Neuron (in vitro differentiated cells): ENCODE results near the gene EPHB3.

Experiments
- H2AFZ ChIP-seq: one replicate; pipeline ENCODE4 v1.6.1; 2013; ENCODE audit warnings: low read depth, mild to moderate bottlenecking, inconsistent platforms, low read length, moderate library complexity
- H3K27me3 ChIP-seq: one replicate; pipeline ENCODE4 v1.6.1; 2013; ENCODE audit warnings: low read length; ENCODE audit not compliant: insufficient read depth
- H3K36me3 ChIP-seq: one replicate; pipeline ENCODE4 v1.6.1; 2013; ENCODE audit warnings: low read length; ENCODE audit not compliant: insufficient read depth
- H3K4me1 ChIP-seq: one replicate; pipeline ENCODE4 v1.6.1; 2013; ENCODE audit warnings: low read length; ENCODE audit not compliant: insufficient read depth
- H3K4me3 ChIP-seq: 2 replicates; pipeline ENCODE4 v1.5.1; 2013; ENCODE audit warnings: mild to moderate bottlenecking, low read length, moderate library complexity
- H3K9me3 ChIP-seq: one replicate; pipeline ENCODE4 v1.6.1; 2013; ENCODE audit warnings: low read length

EPHB3 gene

GRCh38 chr3:184626923-184627322 is 65.3 kb downstream of the EPHB3 start:
- Histone ChIP-seq H3K4me1 (peaks cover 14% of the 10 kb centered on the region), H3K36me3 (no peaks in the 10 kb centered on the region), H3K27me3 (no peaks in the 10 kb centered on the region), H3K4me3 (no peak overlapping the region), H3K9me3 (no peaks in the 10 kb centered on the region), H2AFZ (no peak overlapping the region)

GRCh38 chr3:184629555-184630160 is 68.1 kb downstream of the EPHB3 start:
- Histone ChIP-seq H3K27me3 (no peaks in the 10 kb centered on the region), H3K36me3 (no peaks in the 10 kb centered on the region), H3K4me1 (peaks cover 21% of the 10 kb centered on the region), H3K4me3 (no peak overlapping the region), H2AFZ (peak overlapping the region; percentile 42), H3K9me3 (no peaks in the 10 kb centered on the region)

- peaks cover 33% of the 10 kb centered on the region for H3K4me1 ChIP-seq
These were observed 69.4 kb downstream of the EPHB3 start for GRCh38 chr3:184630861-184631471.

GRCh38 chr3:184631472-184631861 is 69.9 kb downstream of the EPHB3 start:
- Histone ChIP-seq H3K4me3 (no peak overlapping the region), H2AFZ (no peak overlapping the region), H3K27me3 (no peaks in the 10 kb centered on the region), H3K9me3 (no peaks in the 10 kb centered on the region), H3K36me3 (no peaks in the 10 kb centered on the region), H3K4me1 (peaks cover 38% of the 10 kb centered on the region)

More at GRCh38 chr3:184630861-184631471, 69.4 kb downstream of the EPHB3 start:
- Histone ChIP-seq H3K4me3 (no peak overlapping the region), H2AFZ (no peak overlapping the region), H3K27me3 (no peaks in the 10 kb centered on the region), H3K9me3 (no peaks in the 10 kb centered on the region), H3K36me3 (no peaks in the 10 kb centered on the region)
